ENCODE measurements around the gene AK5. TPM values are rescaled to one million over a fixed set of nuclear protein-coding genes. Genes with fewer than 3 reads are reported as not detected.

AK5 gene
- total and polyA plus RNA-seq, 9 donors = 5.3 to 10.3 (median 9.0) TPM

DNA sequence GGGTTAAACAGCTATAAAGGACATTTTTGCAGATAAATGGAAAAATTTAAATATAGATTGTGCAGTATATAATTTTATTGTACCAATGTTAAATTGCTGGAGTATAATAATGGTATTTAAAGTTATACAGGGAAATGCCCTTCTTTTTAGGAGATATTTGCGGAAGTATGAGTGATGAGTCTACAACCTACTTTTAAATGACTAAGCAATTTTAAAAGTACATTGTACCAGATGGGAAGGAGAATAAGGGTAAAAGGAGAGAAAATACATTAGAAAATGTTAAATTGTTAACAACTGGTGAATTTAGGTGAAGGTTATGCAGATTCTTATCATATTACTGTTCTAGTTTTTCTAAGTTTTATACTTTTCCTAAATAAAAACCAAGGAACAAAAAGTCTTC is 308.8 kb downstream of the AK5 start:
- Histone ChIP-seq H3K4me1 (ENCODE audit: control insufficient read depth, insufficient read depth, low read length) (no peaks in the 10 kb centered on the region), H3K27me3 (ENCODE audit: control insufficient read depth, insufficient read depth, low read length) (no peaks in the 10 kb centered on the region), H3K9me3 (replicated peaks; ENCODE audit: control insufficient read depth, low read depth, low read length) (no peaks in the 10 kb centered on the region), H3K36me3 (ENCODE audit: control insufficient read depth, insufficient read depth, low read length) (no peaks in the 10 kb centered on the region), H3K27ac (ENCODE audit: low read length) (no peak overlapping the region), H3K4me3 (ENCODE audit: low read length) (no peak overlapping the region)
- DNase-seq = no peak
- no CpG with 5 or more reads among the region's 1 CpG for WGBS (ENCODE audit: insufficient coverage)

DNA sequence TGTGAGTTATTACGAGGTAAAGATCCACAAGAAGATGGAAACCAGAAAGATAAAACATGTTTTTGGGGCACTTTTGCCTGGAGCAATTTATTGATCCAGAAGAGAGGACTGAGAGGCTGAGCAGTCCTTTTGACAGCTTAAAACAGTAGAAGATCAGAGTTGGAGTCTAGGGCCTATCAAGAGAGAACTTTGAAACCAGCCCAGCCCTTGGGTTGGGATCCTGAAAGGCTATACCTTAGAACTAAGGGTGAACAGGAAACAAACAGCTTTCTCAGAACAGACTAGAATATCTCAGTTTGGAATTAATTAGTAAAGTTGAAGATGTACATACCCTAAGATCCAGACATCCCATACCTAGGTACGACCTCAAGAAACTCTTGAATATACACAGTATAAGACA is 311.1 kb downstream of the AK5 start:
- 100% methylated on average over 1 of the region's 2 CpGs for WGBS (ENCODE audit: insufficient coverage)
- no peak overlapping the region for H3K27ac ChIP-seq (ENCODE audit: low read length)
- H3K27me3 ChIP-seq (ENCODE audit: control insufficient read depth, insufficient read depth, low read length) = no peaks in the 10 kb centered on the region

DNA sequence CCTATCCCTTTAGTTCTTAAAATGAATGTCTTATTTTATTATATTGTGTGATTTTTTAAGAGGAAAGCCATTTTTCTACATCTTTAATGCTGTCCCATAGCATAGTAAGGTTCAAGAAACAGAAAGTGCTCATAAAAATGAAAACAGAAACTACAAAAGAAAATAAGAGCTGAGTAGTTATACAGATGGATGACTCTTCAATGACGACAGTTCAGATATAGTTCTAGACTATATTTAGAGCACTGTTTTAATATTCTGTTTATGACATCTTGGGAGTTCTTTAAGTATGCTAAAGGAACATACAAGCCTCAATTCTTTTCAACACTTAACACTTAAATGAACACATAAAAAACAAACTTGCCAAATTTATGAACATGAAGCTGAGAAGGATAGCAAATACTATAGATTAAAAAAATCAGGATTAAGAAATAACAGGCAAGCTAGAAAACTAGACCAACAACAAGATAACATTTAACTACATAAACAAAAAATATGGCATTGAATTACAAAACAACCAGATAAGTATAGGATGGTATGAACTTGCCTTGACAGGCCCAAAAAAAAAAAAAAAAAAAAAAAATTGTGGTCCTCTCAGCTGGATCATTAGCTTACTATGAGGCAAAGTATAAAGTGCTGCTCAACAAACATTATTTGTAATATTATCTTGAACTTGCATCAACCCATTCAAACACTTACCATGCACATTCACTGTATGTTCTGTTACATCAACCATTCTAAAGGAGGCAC is 312.7 kb downstream of the AK5 start:
- H3K27me3 ChIP-seq (ENCODE audit: control insufficient read depth, insufficient read depth, low read length) = no peaks in the 10 kb centered on the region
- no peak overlapping the region for H3K27ac ChIP-seq (ENCODE audit: low read length)
- no peak for DNase-seq
- H3K9me3 ChIP-seq (replicated peaks; ENCODE audit: control insufficient read depth, low read depth, low read length) = no peaks in the 10 kb centered on the region
- H3K4me1 ChIP-seq (ENCODE audit: control insufficient read depth, insufficient read depth, low read length) = no peaks in the 10 kb centered on the region
- no CpG with 5 or more reads among the region's 1 CpG for WGBS (ENCODE audit: insufficient coverage)
- no peaks in the 10 kb centered on the region for H3K36me3 ChIP-seq (ENCODE audit: control insufficient read depth, insufficient read depth, low read length)
- no peak overlapping the region for H3K4me3 ChIP-seq (ENCODE audit: low read length)

More for the DNA sequence above, 311.1 kb downstream of the AK5 start:
- Histone ChIP-seq H3K4me1 (ENCODE audit: control insufficient read depth, insufficient read depth, low read length) (no peaks in the 10 kb centered on the region), H3K9me3 (replicated peaks; ENCODE audit: control insufficient read depth, low read depth, low read length) (no peaks in the 10 kb centered on the region), H3K36me3 (ENCODE audit: control insufficient read depth, insufficient read depth, low read length) (no peaks in the 10 kb centered on the region), H3K4me3 (ENCODE audit: low read length) (no peak overlapping the region)
- DNase-seq = no peak

DNA sequence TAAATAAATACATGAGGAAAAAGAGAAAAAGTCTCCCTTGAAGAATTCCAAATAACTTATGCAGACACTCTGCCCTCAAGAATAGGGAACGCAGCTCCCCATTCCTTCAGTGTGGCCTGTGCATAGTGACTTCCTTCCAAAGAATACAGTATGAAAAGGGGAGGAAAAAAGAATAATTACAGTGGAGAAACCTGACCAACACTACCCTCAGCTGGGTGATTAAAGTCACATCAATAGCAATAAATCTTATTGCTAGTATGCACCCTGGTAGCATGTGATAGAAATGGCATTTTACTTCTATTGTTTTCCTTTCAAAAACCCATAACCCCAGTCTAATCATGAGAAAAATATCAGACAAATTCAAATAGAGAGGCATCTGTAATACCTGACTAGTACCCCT is 315.5 kb downstream of the AK5 start:
- Histone ChIP-seq H3K27ac (ENCODE audit: low read length) (no peak overlapping the region), H3K36me3 (ENCODE audit: control insufficient read depth, insufficient read depth, low read length) (no peaks in the 10 kb centered on the region), H3K9me3 (replicated peaks; ENCODE audit: control insufficient read depth, low read depth, low read length) (no peaks in the 10 kb centered on the region), H3K4me1 (ENCODE audit: control insufficient read depth, insufficient read depth, low read length) (no peaks in the 10 kb centered on the region), H3K27me3 (ENCODE audit: control insufficient read depth, insufficient read depth, low read length) (no peaks in the 10 kb centered on the region), H3K4me3 (ENCODE audit: low read length) (no peak overlapping the region)
- no CpG with 5 or more reads among the region's 1 CpG for WGBS (ENCODE audit: insufficient coverage)
- DNase-seq = no peak

DNA sequence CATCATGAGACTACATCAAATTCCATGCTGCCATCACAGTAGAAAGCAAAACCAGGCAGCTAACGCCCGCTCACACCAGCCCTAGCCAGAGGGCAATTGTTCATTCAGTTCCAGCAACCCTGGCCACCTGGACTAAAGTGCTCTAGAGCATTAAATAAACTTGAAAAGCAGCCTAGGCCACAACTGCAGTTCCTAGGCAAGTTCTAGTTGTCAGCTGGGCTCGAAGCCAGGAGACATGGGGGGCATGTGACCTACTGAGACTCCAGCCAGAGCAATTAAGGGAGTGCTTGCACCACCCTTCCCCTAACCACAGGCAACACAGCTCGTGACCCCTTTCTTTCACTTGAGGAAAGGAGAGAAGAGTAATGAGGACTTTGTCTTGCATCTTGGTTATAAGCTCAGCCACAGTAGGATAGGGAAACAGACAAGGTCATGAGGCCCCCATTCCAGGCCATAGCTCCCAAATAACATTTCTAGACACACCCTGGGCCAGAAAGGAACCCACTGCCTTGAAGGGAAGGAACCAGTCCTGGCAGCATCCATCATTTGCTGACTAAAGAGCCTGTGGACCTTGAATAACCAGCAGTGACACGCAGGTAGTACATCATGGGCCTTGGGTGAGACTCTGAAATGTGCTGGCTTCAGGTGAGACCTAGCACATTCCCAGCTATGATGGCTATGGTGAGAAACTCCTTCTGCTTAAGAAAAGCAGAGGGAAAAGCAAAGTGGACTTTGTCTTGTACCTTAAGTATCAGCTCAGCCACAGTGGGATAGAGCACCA is 323.6 kb downstream of the AK5 start:
- no peak overlapping the region for H3K27ac ChIP-seq (ENCODE audit: low read length)
- peak; percentile 46 for DNase-seq
- no peak overlapping the region for H3K4me3 ChIP-seq (ENCODE audit: low read length)
- WGBS (ENCODE audit: insufficient coverage) = 89% methylated on average over 4 of the region's 5 CpGs
- H3K27me3 ChIP-seq (ENCODE audit: control insufficient read depth, insufficient read depth, low read length) = no peaks in the 10 kb centered on the region
- peaks cover 23% of the 10 kb centered on the region for H3K9me3 ChIP-seq (replicated peaks; ENCODE audit: control insufficient read depth, low read depth, low read length)
- H3K4me1 ChIP-seq (ENCODE audit: control insufficient read depth, insufficient read depth, low read length) = peaks cover 3% of the 10 kb centered on the region
- H3K36me3 ChIP-seq (ENCODE audit: control insufficient read depth, insufficient read depth, low read length) = peaks cover 19% of the 10 kb centered on the region

DNA sequence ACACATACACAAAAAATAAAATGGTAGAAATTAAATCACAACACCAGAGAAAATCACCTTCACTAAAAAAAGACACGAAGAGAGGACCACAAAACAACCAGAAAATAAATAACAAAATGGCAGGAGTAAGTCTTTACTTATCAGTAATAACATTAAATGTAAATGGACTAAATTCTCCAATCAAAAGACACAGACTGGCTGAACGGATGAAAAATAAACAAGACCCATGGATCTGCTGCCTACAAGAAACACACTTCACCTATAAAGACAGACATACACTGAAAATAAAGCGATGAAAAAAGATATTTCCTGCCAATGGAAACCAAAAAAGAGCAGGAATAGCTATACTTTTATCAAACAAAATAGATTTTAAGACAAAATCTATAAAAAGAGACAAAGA is 327.1 kb downstream of the AK5 start:
- WGBS (ENCODE audit: insufficient coverage) = no CpG with 5 or more reads among the region's 3 CpGs
- Histone ChIP-seq H3K27ac (ENCODE audit: low read length) (no peak overlapping the region), H3K4me3 (ENCODE audit: low read length) (no peak overlapping the region), H3K4me1 (ENCODE audit: control insufficient read depth, insufficient read depth, low read length) (peaks cover 3% of the 10 kb centered on the region), H3K36me3 (ENCODE audit: control insufficient read depth, insufficient read depth, low read length) (peaks cover 15% of the 10 kb centered on the region), H3K27me3 (ENCODE audit: control insufficient read depth, insufficient read depth, low read length) (no peaks in the 10 kb centered on the region), H3K9me3 (replicated peaks; ENCODE audit: control insufficient read depth, low read depth, low read length) (peaks cover 26% of the 10 kb centered on the region)
- DNase-seq = no peak

Other genes starting within 250 kb of the AK5 start
- gene PIGK, start 62.6 kb upstream of the AK5 start, total RNA-seq = 31.8 TPM
- 10 to 100 TPM; 20.0 to 34.5 (median 23.8) TPM for gene PIGK, start 62.6 kb upstream of the AK5 start, polyA plus RNA-seq (ENCODE audit: insufficient read depth in 1 of 8, insufficient read length in 8 of 8, low replicate concordance in 1 of 8)

Measured in muscle of leg (tissue), 11 donors.